RKO (cell line): ENCODE data around the gene FBXL17.

ENCODE experiments used
- DNase-seq: peaks from one replicate; pipeline ENCODE4 v3.0.0-alpha.2; 2016; ENCODE audit warnings: low spot score

FBXL17 gene

DNA sequence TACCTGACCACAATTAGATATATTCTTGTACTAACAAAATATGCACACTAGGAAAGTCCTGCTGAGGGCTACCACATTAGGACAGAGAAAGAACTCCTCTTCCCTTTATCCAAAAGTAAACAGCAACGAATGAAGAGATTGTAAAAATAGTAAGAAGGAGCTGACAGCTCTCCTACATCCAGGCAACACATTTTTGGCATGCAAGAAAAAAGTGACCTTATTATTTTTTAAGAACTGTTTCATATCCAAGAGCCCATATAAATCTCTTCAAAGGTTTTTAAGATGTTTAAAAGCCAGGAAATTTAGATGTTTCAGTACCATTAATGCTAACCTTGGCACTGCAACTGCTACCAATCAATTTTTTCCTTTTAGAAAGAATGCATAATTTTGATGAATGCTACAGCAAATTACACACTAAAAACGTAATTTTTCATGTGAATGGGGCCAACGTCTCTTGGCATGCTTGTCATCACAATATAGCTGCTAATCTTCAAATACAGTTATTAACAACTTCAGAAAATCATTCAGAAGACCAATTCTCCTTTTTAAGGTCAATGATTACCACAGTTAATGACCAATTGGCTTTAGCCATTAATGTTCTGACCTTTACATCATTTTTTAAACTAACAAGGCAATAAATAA is 132.0 kb downstream of the FBXL17 start:
- DNase-seq, result no peak

DNA sequence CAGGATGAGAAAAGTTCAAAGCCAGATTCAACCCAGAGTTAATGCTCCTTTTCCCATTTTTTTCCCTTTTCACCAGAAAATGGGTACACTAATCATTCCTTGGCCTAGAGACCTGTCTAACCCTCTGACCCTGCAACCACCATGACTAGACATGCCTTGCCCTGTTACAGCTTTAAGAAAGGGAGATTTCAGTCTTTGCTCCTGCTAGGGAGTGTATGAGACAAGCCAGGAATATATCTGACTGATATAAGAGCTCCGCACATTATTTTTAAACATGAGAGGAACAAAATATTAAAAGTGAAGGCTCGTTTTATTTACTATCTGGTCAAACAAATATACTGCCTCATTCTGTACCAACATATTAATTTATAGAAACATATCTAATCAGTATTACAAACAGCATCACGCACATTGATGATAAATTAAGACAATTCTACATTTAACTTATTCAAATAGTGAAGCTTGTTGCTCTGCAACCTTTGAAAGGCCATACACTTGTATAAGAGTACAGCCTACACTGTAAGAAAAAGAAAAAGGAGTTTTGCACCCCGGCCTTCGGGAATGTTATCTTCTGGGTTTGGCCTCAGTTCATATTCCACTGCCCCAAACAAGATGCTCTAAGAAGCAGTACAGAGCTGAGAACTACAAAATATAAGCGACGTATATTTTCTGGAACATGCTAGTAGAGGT is 132.7 kb downstream of the FBXL17 start:
- no peak for DNase-seq

DNA sequence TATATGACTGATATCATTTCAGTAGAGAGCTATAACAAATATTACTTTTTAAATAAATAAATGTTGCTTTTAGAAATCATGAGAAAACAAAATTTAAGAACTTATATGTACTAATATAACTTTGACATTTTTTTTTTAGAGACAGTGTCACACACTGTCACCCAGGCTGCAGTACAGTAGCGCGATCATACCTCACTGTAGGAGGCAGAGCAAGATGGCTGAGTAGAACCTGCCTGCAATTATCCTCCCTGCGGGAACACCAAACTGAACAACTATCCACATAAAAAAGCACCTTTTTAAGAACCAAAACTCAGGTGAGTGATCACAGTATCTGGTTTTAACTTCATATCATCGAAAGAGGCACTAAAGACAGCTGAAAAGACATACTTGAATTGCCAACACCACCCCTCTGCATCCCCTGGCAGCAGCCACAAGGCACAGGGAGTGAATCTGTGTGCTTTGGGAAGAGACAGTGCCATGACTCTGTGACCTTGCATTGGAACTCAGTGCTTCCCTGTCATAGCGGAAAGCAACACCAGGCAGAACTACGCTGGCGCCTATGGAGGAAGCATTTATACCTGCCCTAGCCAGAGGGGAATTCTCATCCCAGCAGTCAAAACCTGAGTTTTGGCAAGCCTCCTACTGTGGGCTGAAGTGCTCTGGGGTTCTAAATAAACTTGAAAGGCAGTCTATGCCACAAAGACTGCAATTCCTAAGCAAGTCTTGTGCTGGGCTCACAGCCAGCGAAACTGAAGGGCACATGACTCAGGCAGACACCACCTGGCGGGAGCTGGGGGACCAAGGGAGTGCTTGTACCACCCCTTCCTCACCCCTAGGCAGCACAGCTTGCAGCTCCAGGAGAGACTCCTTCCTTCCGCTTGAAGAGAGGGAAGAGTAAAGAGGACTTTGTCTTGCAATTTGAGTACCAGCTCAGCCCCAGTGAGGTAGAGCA is 142.7 kb downstream of the FBXL17 start:
- no peak for DNase-seq

DNA sequence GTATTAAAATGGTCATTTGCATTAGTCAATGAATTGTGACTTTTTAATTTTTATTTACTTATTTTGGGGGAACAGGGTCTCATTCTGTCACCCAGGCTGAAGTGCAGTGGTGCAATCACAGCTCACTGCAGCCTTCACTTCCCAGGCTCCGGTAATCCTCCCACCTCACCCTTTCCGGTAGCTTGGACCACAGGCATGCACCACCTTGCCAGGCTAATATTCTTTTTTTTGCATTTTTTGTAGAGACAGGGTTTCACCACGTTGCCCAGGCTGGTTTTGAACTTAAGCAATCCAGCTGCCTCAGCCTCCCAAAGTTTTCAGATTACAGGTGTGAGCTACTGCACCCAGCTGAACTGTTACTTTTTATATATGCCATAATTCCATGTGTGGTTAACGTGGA is 143.4 kb downstream of the FBXL17 start:
- DNase-seq, result no peak

DNA sequence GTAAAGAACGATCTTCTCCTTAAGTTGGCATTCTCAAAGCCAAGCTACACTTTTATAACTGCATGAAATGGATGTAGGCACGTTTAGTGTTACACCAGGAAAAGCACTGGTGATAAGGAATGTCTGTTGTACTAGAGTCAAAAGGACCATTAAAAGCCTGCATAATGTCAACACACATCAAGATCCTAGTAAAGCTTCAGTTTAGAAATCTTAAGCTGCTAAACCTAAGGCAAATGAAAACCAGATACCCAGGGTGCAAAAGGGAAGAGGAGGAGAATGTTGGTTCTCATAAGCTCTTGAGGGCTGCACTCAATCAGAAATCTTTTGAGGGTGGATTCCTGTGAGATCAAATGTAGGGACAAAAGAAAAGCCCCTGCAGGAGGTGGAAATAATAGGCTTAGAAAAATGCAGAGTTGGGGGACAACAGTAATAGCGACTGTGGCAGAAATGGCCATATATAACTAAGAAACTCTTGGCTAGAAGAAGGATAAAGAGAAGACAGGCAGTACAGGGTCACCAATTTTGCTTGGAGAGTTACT is 148.2 kb downstream of the FBXL17 start:
- no peak for DNase-seq

DNA sequence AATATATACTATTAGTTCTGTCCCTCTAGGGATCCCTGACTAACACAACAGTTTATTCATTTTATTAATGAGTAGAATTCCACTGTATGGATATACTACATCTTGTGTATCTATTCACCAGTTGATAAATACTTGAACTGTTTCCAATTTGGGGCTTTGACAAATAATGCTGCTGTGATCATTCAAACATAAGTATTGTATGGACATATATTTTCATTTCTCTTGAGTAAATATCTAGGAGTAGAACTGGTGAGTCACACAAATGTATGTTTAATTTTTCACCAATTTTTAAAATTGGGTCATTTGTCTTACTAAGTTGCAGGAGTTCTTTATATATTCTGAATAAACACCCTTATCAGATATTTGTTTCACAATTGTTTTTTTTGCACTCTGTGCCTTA is 149.1 kb downstream of the FBXL17 start:
- DNase-seq, result no peak

DNA sequence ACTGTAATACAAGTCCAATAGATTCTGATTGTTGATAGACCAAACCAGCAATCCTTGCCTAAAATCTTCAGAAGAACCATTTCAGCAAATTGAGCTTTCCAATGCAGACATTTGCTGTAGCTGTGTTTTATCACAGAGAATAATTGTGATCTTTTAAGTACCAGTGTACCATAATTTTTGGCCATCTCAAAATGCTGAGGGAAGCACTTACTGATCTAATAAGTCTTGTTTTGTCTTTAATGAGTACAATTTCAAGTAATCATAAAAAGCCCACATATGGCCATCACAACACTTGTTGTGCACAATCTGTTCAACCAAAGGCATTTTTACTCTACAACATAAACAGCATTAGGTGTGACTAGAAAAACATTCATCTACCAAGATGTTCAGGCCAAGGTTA is 159.9 kb downstream of the FBXL17 start:
- DNase-seq, result no peak

DNA sequence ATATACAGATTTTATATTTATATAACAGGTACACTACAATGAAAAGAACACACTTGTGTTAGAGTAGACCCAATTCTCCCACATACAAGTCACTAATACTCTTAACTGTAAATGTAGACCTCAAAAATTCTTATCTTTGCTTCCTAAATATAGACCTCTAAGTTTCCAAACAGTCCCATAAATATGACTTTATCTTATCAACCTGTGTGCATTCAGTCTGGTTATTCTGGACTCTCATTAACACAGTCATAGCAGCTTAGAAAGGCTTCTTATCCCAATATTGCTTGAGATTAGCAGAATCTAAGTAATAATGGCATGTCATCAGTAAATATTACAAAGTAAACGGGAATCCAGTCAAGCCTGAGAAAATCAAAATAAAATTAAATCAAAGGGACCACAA is 161.1 kb downstream of the FBXL17 start:
- no peak for DNase-seq

DNA sequence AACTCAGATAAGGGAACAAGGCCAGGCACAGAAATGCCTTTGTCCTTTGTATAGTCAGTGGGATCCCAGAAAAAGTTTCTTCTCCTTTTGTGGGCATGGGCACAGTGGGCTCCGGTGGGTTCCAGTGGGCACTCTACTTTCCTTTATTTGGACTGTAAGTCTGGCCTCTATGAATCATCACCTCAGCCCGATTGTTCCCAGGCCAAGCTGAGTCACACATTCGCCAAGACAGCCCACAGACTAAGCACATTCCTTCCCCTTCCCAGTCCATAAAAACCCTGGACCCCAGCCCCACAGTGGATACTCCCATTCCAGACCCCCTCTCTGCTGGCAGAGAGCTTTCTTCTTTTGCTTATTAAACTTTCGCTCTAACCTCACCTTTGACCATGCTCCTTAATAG is 165.0 kb downstream of the FBXL17 start:
- DNase-seq, result peak; percentile 30

DNA sequence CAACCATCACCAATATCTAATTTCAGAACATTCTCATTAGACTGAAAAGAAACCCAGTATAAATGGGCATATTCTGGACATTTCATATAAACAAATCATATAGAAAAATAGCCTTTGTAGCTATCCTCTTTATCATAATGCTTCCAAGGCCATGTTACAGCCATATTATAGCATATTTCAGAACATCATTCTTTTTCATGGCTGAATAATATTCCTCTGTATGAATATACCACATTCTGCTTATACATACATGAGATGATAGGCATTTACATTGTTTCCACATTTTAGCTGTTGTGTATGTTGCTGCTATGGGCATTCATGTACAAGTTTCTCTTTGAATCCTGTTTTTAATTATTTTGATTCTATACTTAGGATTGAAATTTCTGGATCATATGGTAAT is 167.0 kb downstream of the FBXL17 start:
- no peak for DNase-seq

DNA sequence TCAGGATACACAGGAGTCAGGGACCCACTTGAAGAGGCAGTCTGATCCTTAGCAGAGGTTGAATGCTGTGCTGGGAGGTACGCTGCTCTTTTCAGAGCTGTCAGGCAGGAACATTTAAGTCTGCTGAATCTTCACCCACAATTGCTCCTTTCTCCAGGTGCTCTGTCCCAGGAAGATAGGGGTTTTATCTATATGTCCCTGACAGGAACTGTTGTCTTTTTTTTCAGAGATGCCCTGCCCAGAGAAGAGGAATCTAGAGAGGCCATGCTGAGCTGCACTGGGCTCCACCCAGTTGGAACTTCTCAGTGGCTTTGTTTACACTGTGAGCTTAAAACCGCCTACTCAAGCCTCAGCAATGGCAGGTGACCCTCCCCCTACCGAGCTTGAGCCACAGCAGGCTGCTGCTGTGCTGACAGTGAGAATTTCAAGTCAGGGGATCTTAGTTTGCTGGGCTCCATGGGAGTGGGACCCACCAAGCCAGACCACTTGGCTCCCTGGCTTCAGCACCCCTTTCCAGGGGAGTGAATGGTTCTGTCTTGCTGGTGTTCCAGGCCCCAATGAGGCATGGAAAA is 169.0 kb downstream of the FBXL17 start:
- DNase-seq, result no peak

DNA sequence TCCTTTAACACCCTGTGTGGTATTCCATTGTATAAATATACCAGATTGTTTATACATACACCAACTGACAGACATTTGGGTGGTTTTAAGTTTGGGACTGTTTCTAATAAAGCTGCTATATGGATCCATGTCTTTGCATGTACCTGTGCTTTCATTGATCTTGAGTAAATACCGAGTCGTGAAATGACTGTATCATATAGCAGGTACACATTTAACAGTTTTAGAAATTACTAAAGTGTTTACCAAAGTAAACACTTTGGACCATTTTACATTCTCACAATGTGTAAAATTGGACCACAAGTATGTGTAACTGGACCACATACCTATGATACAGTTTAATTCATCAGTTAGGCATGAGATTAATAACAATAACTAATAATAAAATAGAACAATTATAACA is 175.2 kb downstream of the FBXL17 start:
- no peak for DNase-seq

DNA sequence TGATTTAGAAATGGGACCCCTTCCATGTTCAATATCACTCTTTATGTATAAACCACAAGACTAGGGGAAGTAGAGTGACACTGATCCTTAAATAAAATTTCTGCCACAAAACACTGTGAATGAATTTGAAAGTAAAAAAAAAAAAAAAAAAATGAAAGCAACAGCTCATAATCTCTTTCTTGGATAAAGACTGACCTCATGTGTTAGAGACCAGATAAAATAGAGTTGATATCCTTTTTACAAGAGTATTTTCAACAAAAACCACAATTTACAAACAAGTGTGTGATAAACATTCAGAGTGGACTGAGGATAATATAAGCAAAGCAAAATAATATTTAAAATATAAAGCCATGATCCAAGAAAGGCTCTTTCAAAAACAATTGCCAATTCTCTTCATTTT is 180.2 kb downstream of the FBXL17 start:
- DNase-seq, result no peak

DNA sequence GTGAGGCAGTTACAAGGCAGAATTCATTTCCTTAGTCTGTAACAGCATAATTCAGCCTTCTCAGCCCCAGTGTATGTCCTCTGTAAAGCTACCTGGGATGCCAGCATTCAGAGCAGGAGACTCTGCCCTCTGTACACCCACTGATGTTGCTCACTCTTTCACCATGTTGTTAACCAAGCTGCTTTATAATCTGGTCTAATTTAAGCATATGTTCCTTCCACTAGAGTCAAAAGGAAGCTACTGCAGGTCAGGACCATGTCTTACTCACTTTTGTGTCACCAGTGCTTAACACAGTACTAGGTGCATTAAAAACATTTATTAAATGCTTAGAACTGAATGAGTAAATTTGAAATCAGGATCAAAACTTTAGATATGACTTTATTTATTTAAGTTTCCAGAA is 185.6 kb downstream of the FBXL17 start:
- DNase-seq, result peak; percentile 26

DNA sequence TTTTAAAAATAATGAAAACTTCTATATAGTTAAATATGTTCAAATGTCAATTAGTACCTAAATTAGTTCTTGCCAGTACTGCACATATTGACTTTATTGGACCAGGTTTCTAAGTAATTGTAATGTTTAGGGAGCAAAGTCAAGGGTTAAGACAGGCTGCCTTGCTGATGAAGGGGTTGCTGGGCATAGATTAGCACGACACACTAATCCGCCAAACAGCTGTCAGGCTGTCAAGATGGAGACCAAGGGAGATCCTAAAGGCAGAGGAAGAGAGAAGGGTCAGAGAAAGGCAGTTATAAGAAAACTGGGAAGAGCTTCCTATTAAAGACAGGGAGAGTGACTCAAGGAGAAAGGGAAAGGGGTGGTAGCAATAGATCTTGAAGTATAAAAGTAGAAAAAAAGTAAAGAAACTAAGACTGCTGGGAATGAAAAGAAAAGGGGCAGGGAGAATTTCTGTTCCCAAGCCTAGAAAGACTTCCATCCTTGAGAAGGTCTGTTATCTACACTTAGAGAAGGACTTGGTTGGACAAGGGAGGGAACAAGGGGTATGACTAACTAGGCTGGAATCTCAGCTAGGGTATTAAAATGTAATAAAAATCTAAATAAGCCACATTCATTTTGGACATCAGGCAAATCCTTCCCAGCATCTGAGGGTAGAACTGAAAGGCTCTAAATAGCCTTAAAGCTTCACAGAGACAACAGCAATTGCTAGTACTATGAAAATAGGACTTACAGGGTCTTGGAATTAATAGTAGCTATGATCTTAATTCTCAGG is 188.7 kb downstream of the FBXL17 start:
- DNase-seq, result peak; percentile 2

DNA sequence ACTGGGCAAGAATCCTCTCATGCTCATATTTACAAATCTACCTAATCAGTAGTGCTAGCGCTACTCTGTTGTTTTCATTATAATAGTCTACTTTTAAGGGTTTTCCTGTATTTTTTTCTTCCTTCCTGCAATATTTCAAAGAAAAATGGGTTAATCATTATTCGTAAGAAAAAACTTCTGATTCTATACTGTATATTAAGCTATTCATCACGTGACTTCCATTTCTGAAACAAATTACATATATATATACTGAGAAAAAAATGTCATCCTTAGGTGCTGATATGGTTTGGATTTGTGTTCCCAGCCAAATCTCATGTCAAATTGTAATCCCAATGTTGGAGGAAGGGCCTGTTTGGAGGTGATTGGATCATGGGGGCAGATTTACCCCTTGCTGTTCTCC is 197.0 kb downstream of the FBXL17 start:
- no peak for DNase-seq

DNA sequence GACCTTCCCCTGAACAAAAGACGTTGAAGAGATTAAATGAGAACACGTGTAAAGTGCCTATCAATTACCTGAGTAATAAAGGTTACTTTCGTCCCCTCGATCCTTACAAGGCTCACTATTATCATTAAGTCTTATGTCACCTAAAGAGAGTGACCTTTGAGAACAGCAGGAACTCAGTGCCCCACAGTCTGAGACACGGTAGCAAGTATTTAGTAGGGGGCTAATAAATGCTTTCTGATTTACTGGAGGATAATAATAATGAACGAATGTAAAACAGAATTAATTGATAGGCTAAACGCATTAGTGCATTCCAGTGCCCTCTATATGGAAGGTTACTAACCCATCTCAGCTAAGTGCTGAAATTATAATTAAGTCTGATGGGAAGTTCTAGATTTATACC is 199.9 kb downstream of the FBXL17 start:
- no peak for DNase-seq

DNA sequence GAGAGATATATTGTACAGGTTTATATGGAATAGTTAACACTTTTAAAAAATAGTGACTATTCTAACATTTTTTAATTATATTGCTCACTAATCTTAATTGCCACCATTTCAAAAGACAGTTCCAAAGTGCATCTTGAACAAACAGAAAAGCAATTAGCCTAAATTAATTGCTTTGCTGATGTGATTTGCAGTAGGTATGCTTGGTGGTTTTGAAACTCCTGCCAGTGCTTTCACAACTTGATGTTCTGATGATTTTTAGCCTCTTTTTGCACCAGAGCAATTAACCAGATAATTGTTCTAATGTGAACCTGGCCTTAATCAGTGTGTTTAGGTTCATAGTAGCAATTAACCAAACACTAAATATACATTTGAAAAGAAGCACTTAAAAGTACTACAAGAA is 207.6 kb downstream of the FBXL17 start:
- DNase-seq, result no peak

DNA sequence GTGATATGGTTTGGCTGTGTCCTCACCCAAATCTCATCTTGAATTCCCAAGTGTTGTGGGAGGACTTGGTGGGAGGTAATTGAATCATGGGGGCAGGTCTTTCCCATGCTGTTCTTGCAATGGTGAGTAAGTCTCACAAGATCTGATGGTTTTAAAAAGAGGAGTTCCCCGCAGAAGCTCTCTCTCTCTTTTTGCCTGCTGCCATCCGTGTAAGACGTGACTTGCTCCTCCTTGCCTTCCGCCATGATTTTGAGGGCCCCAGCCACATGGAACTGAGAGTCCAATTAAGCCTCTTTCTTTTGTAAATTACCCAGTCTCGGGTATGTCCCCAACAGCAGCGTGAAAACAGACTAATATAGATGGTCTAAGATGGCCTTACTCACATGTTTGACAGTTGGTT is 210.1 kb downstream of the FBXL17 start:
- DNase-seq, result no peak

DNA sequence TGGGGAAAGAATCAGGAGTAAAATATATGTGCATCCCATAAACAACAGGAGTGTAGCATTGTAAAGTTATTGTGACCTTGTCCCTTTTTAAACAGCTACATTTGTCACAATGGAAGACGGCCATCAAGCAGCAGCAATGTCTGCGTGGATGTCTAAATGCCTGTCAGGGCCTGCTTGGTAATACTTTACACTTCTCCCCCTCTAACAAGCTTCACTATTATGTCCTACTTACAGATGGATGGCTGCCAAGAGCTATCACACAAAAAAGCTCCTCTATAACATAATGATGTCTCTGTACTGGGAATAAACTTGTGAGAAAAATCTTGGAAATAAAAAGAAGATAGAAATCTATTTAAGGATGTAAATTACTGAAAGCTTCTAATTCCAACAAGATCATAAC is 213.0 kb downstream of the FBXL17 start:
- DNase-seq, result no peak

DNA sequence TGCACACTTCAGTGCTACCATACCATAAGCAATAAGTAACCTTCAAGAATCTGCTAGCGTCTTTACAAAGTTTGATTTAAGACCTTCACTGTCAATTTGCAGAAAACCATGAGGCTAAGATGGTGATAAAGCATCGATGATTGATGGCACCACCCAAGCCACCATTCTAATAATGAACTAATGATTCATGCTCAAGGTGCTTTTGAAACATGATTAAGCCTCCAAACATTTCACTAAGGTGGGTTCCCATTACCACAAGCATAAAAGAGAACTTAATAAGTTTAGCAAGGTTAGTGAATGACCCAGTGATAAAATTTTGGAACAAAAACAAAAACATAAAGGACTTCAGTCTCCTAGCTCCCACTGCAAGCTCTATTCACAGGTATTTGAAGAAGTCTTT is 214.7 kb downstream of the FBXL17 start:
- DNase-seq, result no peak

DNA sequence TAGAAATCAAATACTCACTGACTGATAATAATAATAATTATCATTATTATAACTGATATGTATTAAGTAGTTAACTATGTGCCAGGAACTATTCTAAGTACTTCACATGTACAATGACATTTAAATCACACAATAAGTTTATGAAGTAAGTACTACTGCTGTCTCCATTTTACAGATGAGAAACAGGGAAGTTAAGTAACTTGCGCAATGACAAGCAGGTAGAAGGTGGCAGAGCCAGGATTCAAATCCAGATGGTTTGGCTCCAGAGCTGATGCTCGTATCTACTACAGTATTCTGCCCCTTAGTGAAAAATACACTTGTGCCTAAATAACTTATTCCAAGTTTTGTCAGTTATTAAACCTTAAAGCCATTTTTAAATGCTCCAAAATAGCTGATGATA is 217.3 kb downstream of the FBXL17 start:
- DNase-seq, result no peak
